GM18868 (cell line): ENCODE measurements around the gene BSDC1.
"Not testable (repeated sequence)": the region's sequence is repeated elsewhere in the genome, so short reads cannot be mapped to it uniquely, and the experiment has no call there.

ENCODE experiments used
- ATAC-seq: cut with Tn5 transposase; IDR thresholded peaks from one replicate; pipeline ENCODE4 v1.9.1; 2021; ENCODE audit warnings: mild to moderate bottlenecking, moderate library complexity; ENCODE audit not compliant: unreplicated experiment

Gene BSDC1

DNA sequence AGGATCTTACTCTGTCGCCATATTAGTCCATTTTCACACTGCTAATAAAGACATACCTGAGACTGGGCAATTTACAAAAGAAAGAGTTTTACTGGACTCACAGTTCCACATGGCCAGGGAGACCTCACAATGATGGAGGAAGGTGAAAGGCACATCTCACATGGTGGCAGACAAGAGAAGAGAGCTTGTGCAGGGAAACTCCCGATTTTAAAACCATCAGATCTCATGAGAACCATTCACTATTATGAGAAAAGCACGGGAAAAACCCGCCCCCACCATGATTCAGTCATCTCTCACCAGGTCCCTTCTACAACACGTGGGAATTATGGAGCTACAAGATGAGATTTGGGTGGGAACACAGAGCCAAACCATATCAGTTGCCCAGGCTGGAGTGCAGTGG is 2.3 kb upstream of the BSDC1 start:
- not testable (repeated sequence) for ATAC-seq

DNA sequence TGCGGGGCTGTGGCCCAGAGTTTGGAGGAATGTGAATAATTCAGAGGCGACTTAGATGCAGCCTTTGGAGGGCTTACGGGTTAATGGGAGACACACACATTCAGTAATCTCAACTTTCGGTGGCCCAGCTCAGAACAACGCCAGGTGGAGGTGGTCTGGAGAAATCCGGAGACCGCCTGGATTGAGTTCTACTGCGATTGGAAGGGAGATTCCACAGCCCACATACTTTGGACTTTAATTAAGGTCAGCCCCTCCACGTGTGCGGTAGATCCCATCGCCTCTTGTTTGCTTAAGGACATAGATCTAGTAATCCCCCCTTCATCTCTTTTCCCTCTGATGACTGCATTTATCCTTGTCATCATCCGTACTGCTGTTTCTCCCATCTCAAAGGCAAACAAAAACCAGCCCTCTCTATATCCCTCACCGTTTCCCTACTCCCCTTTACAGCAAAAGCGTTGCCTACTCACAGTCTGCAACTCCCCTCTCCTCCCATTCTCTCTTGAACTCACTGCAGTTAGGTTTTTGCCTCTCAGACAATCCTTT is 720 bp upstream of the BSDC1 start:
- ATAC-seq, result no peak

DNA sequence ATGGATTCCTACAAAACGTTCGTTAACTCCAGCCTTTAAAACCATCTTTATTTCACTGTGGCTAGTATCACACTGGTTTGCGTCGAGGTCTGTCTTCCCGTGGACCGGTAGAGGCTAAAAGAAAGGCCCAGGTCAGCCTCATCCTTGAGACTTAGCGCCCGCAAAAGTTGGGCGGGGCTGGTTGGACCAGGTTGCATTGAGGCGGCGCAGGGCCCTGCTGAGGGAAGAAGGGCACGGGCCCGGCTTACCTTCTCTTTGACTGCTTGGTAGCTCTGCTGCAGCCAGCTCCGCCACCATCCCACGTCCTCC is 455 bp downstream of the BSDC1 start:
- ATAC-seq, result peak; percentile 11

DNA sequence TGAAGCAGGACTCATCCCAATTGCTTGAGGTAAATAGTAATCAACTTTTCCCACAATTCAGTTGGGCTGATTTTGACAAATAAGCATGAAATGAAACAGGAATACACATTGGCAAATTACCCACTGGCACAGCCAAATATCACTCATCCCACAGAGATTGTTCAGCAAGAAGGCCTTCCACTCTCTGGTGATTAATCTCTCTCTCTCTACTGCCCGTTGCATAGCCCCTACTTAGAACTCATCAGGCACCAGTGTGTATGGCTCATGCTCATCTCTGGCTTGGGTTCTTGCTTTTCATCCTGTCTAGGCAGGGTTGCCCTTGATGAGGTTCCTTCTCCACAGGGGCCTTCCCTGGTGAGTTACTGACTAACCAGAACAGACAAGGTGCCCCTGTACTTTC is 1.1 kb downstream of the BSDC1 start:
- no peak for ATAC-seq

DNA sequence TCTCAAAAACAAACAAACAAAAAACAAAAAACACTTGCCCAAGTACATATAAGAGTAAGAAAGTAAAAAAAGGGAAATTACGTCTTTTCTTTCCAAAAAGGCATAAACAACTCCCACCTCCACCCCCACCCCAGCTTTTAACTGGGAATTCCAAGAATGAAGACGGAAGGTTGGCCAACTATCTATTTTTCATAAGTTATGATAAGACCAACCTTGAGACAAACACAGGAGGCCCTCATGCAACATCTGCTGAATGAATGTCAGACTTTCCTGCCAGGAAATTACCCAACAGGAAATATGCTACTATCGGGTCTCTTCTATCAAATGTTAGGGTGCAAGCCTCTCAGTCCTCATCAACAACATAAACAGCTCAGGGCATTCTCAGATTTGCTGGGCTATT is 1.9 kb downstream of the BSDC1 start:
- no peak for ATAC-seq

DNA sequence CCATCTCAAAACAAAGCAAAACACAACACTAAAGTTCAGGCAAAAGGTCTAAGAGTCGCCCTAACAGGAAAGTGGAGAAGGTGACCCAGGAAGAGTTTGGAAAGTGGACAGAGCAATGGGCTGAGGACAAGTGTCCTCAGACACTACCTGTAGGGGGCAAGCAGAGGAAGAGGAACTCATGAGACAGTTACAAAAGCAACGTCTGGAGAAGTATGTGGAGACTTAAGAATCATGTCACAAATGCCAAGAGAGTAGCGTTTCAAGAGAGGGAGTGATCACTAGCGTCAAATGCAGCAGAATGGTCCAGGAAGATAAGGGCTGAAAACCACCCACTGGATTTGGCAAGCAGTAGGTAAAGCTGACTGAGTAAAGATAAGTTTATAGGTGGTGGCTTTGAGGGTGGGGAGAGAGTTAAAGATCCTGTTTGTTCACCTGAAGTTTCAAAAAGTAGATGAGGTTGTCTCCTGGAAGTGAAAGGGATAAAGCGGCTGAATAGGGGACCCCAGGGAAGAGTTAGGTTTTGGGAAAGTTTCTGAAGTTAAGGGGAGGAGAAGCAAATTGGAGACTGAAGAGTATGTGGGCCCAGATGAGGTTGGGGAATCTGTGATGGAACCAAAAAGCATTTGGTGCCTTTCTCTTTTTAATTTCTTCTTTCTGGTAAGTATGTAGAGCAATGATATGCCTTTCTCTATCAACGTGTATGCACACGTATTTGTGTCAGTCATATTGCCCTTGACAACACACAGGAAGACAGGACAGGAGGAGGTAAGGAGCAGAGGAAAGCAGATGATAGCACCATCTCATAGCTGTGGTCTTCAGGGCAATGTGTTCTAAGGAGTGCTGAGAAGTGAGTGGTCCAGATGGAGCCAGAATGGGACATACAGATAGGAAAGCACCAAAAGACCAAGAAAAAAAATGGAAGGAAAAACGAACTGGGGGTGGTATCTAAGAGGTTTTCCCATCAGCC is 3.1 kb downstream of the BSDC1 start:
- ATAC-seq, result no peak

DNA sequence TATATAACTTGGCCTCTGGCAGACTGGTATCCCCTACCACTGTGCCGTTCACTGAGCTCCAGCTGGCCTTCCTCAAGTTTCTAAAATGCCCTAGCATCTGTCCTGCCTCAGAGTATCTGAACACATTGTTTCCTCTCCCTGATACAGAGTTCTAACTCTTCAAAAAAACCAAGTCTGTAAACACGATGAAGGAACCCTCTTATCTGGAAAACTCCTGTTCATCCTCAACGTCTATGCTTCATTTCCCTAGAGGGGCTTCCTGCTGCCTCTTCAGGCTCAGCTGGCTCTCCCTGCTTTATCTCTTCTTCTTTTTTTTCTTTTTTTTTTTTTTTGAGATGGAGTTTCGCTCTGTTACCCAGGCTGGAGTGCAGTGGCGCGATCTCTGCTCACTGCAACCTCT is 5.6 kb downstream of the BSDC1 start:
- no peak for ATAC-seq

DNA sequence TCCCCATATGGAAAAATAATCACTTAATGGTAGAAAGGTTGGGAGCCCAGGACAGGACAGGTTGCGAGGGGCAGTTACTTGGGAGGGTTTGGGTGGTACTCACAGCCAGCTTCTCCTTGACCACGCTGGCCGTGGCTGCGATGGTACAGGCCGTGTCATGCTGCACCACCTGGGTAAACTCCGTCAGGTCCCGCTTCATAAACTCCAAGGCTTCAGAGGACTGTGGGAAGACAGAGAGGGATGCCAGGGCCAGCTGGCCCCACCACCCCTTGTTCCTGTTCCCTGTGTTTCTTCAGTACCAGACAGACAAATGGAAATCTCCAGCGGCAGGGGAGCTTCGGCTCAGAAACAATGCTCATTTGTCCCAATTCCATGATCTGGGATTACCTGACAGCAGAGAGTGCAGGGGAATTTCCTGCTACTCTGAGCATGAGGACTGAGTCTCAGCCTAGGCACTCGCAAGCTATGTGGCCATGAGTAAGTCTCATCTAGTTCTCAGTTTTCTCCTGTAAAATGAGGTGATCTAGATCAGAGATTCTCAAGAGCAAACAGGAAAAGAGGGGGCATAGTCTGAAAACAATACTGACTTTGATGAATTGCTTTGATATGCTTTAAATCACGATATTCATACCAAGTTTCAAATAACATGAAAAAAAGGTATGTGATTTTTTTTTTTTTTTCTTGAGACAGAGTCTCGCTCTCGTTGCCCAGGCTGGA is 7.4 kb downstream of the BSDC1 start:
- ATAC-seq, result no peak

DNA sequence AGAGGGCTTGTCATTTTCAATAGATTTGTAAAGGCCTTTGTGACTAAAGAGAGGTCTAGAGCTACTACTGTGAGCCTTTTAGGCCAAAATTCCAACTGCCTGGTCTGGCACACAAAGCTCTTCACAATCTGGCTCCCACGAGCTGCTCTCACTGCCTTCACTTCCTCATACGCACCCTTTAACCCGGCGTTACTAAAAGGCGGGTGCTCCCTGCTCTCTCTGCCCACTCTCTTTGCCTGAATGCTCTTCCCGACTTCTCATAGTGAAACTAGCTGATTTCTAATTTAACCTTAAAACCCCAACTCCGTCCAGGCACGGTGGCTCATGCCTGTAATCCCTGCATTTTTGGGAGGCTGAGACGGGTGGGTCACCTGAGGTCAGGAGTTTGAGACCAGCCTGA is 14.2 kb downstream of the BSDC1 start:
- ATAC-seq, result no peak

DNA sequence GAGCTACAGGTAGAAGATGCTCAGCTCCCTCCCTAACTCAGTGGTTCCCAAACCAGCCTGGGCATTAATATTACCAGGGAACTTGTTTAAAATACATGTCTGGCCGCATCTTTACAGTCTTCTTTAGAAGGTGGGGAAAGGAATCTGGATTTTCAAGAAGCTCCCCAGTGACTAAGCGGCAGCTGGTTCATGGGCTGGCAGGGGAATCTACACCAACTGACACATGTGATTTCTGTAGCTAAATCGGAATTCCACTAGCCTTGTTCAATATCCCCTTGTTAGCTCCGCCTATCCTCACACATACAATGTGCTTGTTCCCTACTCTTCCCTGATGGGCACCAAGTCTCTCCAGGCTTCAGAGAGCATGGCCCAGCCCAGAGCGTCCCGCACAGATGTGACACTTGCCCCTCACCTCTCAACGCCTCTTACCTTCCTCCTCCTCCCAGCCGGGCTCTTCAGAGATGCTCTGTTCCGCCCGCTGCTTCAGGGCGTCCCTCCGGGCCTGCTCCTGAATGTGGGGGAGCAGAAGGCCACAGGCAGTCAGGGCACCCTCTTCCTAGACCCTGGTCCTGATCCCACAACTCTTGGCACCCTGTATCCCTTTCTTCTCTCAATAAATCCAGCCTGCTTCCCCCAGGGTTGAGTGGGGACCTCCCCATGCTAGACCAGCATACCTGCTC is 16.6 kb downstream of the BSDC1 start:
- ATAC-seq, result no peak

DNA sequence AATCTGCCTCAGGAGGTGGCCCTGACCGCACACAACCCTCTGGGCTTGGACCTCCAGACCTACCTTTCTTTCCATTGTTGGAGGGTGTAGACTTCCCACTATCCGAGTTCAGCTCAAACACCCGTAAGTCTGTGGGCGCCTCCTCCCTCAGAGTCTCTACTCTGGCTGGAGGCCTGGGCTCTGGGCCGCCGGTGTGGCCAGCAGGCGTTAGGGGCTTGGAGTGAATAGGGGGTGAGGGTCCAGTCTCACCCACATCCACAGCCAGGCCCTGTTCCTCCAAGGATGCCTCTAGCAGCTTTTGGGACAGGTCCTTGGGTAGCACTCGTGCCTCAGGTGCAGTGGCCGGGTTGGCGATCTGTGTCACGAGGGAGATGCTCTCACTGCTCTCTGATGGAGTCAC is 18.0 kb downstream of the BSDC1 start:
- ATAC-seq, result no peak

DNA sequence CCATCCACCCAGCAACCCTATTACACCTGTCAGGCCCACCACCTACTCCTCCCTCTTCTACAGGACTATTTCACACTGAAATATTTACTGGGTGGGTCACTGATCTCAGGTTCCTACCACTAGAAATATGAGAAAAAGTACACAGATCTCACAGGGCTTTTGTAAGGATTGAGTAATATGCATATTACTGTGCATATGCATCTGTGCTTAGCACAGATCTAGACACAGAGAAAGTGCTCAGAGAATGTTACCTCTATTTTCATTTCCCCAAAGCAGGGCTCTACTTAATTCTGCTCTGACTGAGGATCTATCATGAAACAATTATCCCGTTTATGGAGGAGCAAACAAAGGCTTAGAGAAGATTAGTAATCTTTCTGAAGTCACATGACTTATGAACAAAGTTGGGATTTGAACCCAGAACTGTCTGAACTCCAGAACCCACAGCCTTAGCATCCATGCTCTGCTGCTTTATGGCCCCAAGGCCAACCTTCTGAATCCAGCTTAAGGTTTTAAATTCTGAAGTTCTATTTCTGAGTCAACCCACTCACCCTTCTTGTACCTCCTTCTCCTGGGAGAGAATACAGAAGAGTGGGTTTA is 20.1 kb downstream of the BSDC1 start:
- no peak for ATAC-seq

DNA sequence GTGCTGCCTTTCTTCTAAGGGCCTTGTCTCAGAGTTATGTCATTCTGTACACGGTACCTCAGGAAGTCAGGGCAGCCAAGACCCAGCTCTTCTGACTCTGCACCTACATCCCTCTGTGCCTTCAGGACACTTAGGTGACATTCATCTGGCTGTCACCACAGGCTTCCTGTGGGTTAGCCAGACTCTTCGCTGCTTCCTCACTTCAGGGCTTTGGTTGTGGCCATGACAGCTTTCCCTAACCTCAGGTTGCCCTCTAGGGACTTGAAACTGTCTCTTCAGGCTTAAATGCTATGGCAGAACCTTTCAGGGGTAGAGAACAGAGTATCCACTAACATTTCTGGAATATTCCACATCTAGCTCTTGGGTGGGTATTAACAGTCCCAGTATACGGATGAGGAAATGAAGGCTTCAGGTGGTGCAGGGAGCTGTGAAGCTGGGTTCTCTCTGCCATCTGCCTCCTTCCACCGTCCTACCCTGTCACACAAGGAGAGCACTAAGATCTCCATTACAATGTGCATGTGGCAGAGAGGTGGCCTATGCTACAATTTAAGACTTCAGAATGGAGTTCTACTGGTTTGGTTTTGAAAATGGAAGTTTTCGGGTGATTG is 22.0 kb downstream of the BSDC1 start:
- no peak for ATAC-seq

DNA sequence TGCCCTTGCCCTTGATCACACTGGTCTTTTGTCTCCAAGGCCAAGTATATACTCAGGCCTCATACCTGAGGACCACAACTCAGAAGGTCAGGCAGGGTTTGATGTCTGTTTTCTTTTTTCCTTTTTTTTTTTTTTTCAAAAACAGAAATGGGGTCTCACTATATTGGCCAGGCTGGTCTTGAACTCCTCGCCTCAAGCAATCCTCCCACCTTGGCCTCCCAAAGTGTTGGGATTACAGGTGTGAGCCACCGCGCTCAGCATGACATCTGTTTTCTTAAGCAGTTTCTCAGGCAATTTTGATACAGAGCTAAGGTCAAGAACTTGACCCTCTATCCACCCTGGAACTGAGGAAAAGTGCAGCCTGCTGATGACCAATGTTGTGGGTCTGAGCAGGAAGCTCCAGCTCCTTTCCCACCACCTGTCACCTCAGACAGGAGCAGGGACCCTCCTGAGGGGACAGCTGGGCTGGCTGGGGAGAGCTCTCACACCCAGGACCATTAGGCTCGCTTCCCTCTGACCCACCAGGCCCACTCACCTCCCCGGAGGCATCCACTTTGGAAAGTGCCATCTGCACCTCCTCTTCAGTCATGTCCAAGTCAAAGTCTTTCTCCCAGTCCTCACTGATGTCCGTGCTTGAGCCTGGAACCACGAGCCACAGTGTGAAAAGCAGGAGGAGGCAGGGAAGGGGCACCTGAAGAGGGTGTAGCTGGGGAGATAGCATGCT is 26.2 kb downstream of the BSDC1 start:
- ATAC-seq, result no peak

DNA sequence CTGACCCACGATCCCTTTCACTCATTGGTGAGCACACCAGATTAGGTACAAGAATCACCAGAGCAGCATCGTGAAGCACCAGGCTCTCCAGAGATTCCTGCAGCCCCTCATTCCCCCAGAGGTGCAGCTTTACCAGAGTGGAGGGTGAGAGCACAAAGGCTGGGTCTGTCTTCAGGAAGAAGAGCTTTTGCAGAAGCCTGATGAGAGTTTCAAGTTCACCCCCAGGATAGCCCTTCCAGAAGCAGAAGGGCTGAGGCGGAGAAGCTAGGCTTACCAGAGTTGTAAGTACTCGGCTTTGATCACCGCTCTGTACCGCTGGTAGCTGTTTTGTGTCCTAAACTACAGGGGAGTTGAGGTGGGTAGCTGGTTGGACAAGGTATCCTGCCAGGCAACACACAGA is 28.8 kb downstream of the BSDC1 start:
- no peak for ATAC-seq

DNA sequence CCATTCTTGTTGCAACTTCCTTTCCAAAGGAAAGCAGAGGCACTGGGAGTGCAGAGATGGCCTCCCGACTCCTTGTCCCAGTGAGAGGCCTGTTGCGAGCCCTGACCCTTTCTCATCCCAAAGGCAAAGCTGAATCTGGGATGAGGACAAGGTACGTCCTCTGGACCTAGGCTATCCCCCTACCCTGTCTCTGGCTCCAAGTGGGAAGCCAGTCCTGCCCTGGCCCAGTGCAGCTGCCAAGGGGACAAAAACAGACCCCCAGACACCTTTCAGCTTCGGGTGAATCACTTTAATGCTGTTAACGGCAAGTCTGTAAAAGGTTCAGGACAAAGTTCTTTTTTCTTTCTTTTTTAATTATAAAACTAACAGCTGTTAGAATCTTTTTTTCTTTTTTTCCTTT is 29.4 kb downstream of the BSDC1 start:
- ATAC-seq, result no peak

DNA sequence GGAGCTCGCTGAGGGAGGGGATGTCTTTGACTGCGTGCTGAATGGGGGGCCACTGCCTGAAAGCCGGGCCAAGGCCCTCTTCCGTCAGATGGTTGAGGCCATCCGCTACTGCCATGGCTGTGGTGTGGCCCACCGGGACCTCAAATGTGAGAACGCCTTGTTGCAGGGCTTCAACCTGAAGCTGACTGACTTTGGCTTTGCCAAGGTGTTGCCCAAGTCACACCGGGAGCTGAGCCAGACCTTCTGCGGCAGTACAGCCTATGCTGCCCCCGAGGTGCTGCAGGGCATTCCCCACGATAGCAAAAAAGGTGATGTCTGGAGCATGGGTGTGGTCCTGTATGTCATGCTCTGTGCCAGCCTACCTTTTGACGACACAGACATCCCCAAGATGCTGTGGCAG is 30.5 kb downstream of the BSDC1 start:
- no peak for ATAC-seq

DNA sequence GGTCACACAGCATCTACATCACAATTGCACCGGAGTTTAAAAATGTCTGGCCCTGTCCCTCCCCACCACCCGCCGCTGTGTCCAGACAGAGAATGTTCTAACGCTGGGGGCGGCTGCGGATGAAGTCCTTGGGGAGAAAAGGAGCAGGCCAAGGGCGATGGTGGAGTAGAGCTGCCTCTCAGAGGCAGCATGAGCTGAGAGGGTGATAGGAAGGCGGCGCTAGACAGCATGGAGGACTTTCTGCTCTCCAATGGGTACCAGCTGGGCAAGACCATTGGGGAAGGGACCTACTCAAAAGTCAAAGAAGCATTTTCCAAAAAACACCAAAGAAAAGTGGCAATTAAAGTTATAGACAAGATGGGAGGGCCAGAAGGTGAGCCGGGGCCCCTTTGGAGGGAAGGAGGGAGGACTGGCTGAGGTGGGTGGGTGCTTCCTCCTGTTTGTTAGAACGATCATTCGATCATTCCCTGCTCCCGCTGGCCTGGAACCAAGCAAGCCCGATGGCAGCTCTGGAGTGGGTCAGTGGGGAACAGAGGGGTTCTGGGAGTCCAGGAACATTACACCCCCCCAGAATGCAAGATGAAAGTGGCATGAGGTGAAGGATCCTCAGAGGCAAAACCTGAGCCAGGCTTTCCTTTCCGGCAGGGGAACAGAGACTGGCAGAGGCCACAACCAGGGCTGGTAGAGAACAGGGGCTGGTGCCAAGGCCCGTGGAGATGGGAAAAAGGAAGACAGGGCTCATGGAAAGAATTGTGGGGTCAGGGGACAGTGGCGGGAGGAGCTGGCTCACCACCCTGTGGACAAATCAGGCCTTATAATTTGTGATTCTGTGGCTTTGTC is 31.5 kb downstream of the BSDC1 start, which contains the start of the genes FAM229A and TSSK3:
Gene FAM229A (minus strand): TSS at position 12 of the 840 bp plus-strand sequence. CDS start 394 bp downstream, outside the sequence.
Gene TSSK3 (plus strand): TSS at position 66 of the 840 bp plus-strand sequence. CDS start 163 bp downstream, at position 229.
- ATAC-seq, result no peak
